H1 (cell line): ENCODE measurements around the gene ARHGAP28. TPM values are rescaled to one million over a fixed set of nuclear protein-coding genes. Genes with fewer than 3 reads are reported as not detected.

ENCODE experiments used
- RFX5 ChIP-seq: IDR thresholded peaks from 2 replicates; pipeline ENCODE4 v1.6.1; 2011; ENCODE audit warnings: low read depth, low read length, improper control_type of control experiment, borderline replicate concordance
- polyA plus RNA-seq, 7 experiments: library from polyadenylated mRNA; depleted of rRNA in 3 of 7; stranded (reverse) in 5 of 7; unstranded in 2 of 7; fragments of >200 nt in 5 of 7; fragments of 200-250 nt in 2 of 7; gene quantifications; 1 replicate in 5 of 7; 2 replicates in 1 of 7; 4 replicates in 1 of 7; pipeline versions ENCODE4 v1.2.1 to v1.2.3, GENCODE V29; 2011 to 2013; ENCODE audit warnings: missing spikeins in 2 of 7, mixed read lengths in 2 of 7
- total RNA-seq: library from RNA; stranded (reverse); fragmentation: NEBNext Ultra II Directional; extraction: Animal tissue kit (Norgen Biotek cat#: 25700); gene quantifications from 2 replicates; pipeline ENCODE4 v1.2.1, GENCODE V29; 2021
- TF ChIP-seq, protein P1 (sequence below): fragments of 300-600 bp; sonication (generic); IDR thresholded peaks from 2 replicates; pipeline ENCODE4 v1.7.1; 2012; ENCODE audit warnings: low read length, moderate library complexity, mild to moderate bottlenecking, inconsistent platforms; ENCODE audit not compliant: insufficient replicate concordance

The ARHGAP28 gene
- total and polyA plus RNA-seq, 2 of the 8 experiments (the other 6 are each of a cell fraction or from before 2014, with no cell fraction given) = 2.9 to 14.4 TPM

DNA sequence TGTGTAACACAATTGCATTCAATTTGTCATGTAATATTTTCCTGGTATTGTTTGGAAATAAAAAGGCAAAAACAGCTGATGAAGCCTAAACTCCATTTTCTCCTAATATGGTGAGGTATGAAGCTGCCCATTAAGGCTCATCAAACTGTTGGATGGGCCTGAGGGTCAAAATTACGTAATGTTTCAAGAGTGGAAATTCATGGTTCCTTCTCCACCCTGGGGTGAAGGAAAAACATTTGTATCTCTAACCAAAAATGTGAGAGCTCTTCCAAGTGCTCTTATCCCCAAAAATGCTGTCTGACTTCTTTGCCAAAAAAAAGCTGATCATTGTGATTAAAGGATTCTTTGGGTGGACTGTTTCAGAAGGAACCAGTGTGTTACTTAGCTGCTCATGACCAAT is 91.8 kb downstream of the ARHGAP28 start (continued):
- TF ChIP-seq, protein P1, sequence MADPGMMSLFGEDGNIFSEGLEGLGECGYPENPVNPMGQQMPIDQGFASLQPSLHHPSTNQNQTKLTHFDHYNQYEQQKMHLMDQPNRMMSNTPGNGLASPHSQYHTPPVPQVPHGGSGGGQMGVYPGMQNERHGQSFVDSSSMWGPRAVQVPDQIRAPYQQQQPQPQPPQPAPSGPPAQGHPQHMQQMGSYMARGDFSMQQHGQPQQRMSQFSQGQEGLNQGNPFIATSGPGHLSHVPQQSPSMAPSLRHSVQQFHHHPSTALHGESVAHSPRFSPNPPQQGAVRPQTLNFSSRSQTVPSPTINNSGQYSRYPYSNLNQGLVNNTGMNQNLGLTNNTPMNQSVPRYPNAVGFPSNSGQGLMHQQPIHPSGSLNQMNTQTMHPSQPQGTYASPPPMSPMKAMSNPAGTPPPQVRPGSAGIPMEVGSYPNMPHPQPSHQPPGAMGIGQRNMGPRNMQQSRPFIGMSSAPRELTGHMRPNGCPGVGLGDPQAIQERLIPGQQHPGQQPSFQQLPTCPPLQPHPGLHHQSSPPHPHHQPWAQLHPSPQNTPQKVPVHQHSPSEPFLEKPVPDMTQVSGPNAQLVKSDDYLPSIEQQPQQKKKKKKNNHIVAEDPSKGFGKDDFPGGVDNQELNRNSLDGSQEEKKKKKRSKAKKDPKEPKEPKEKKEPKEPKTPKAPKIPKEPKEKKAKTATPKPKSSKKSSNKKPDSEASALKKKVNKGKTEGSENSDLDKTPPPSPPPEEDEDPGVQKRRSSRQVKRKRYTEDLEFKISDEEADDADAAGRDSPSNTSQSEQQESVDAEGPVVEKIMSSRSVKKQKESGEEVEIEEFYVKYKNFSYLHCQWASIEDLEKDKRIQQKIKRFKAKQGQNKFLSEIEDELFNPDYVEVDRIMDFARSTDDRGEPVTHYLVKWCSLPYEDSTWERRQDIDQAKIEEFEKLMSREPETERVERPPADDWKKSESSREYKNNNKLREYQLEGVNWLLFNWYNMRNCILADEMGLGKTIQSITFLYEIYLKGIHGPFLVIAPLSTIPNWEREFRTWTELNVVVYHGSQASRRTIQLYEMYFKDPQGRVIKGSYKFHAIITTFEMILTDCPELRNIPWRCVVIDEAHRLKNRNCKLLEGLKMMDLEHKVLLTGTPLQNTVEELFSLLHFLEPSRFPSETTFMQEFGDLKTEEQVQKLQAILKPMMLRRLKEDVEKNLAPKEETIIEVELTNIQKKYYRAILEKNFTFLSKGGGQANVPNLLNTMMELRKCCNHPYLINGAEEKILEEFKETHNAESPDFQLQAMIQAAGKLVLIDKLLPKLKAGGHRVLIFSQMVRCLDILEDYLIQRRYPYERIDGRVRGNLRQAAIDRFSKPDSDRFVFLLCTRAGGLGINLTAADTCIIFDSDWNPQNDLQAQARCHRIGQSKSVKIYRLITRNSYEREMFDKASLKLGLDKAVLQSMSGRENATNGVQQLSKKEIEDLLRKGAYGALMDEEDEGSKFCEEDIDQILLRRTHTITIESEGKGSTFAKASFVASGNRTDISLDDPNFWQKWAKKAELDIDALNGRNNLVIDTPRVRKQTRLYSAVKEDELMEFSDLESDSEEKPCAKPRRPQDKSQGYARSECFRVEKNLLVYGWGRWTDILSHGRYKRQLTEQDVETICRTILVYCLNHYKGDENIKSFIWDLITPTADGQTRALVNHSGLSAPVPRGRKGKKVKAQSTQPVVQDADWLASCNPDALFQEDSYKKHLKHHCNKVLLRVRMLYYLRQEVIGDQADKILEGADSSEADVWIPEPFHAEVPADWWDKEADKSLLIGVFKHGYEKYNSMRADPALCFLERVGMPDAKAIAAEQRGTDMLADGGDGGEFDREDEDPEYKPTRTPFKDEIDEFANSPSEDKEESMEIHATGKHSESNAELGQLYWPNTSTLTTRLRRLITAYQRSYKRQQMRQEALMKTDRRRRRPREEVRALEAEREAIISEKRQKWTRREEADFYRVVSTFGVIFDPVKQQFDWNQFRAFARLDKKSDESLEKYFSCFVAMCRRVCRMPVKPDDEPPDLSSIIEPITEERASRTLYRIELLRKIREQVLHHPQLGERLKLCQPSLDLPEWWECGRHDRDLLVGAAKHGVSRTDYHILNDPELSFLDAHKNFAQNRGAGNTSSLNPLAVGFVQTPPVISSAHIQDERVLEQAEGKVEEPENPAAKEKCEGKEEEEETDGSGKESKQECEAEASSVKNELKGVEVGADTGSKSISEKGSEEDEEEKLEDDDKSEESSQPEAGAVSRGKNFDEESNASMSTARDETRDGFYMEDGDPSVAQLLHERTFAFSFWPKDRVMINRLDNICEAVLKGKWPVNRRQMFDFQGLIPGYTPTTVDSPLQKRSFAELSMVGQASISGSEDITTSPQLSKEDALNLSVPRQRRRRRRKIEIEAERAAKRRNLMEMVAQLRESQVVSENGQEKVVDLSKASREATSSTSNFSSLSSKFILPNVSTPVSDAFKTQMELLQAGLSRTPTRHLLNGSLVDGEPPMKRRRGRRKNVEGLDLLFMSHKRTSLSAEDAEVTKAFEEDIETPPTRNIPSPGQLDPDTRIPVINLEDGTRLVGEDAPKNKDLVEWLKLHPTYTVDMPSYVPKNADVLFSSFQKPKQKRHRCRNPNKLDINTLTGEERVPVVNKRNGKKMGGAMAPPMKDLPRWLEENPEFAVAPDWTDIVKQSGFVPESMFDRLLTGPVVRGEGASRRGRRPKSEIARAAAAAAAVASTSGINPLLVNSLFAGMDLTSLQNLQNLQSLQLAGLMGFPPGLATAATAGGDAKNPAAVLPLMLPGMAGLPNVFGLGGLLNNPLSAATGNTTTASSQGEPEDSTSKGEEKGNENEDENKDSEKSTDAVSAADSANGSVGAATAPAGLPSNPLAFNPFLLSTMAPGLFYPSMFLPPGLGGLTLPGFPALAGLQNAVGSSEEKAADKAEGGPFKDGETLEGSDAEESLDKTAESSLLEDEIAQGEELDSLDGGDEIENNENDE = no peak
- no peak for TF ChIP-seq RFX5
- TF ChIP-seq, all 59 proteins: peak for 0
